HG02610 (cell line): Measurements from ENCODE around the gene NELFCD.

ENCODE experiments used
- ATAC-seq: cut with Tn5 transposase; IDR thresholded peaks from one replicate; pipeline ENCODE4 v1.9.1; 2021; ENCODE audit warnings: mild to moderate bottlenecking, moderate library complexity; ENCODE audit not compliant: unreplicated experiment

The NELFCD gene

DNA sequence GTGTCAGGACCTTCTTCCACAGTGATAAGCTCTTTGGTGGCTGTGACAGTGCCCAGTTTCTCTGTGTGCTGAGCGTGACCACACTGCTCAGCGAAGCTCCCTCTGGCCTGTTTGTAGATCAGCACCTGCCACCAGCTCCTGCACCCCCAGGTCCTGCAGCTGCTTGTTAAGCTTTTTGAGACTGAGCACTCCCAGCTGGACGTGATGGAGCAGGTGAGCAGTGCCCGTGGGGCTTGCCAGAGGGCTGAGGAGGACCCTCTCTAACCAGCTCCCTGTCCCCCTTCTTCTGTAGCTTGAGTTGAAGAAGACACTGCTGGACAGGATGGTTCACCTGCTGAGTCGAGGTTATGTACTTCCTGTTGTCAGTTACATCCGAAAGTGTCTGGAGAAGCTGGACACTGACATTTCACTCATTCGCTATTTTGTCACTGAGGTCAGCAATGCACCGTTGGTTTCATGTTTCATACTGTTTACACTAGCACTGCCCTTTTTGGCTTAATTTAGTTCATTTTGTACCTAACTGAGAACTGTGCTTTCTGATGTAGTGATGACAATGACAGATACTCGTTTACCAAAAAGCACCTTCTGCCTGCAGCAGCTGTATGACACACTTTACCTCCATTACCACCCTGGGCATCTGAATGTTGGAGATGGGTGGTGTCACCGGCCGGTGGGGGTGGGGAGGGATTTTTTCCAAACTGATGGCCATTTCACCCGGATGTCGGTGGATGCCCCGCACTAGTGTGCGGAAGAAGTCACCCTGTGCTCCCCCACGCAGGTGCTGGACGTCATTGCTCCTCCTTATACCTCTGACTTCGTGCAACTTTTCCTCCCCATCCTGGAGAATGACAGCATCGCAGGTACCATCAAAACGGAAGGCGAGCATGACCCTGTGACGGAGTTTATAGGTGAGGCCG is 12.5 kb downstream of the NELFCD start:
- no peak for ATAC-seq

GRCh38 chr20:58994390-58995159 is 13.5 kb downstream of the NELFCD start:
- ATAC-seq = no peak

GRCh38 chr20:58995461-58996225 is 14.6 kb downstream of the NELFCD start:
- ATAC-seq = no peak

DNA sequence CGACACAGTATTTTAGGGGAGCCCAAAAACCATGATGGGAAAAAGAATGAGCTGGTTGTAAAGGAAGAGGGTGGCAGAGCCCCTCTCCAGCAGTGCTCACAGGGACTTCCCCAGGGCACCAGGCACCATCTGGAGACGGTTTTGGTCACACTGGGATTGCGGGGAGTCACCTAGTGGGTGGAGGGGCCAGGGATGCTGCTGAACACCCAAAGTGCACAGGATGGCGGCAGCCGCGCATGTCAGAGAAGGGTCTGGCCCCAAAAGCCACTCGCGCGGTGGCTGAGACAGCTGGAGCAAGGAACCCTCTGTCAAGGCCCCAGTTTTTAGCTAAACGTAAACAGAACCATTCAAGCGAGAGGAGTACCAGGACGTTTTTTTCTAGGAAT is 15.2 kb downstream of the NELFCD start:
- no peak for ATAC-seq

DNA sequence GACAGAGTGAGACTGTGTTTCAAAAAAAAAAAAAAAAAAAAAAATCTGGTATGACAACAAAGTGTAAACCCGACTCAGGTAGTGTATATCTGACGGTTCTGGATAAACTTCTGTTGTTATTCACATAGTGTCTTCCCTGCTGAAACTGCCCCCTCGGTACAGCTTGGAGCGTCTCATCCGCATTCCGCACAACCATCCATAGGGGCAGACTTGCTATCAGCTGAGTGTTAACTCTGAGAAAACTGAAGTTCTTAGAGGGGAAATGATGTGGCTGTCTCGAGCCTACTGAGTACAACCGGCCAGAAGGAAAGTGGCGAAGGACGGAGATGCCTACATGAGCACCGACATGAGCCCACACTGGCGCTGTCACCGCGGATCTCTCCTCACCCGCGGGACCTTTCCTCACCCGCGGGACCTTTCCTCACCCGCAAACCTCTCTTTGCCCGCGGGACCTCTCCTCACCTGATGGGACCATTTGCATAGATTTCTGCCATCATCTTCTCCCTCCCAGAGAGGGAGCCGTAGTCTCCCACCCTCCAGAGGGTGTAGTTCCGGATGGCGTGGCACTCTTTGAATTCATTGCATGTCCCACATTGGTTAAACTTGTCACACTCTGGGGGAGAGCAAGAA is 16.2 kb downstream of the NELFCD start:
- ATAC-seq = no peak

- no peak for ATAC-seq
Observed at GRCh38 chr20:58998656-58999055, 17.6 kb downstream of the NELFCD start.

GRCh38 chr20:59000326-59000725 is 19.3 kb downstream of the NELFCD start:
- ATAC-seq = no peak

DNA sequence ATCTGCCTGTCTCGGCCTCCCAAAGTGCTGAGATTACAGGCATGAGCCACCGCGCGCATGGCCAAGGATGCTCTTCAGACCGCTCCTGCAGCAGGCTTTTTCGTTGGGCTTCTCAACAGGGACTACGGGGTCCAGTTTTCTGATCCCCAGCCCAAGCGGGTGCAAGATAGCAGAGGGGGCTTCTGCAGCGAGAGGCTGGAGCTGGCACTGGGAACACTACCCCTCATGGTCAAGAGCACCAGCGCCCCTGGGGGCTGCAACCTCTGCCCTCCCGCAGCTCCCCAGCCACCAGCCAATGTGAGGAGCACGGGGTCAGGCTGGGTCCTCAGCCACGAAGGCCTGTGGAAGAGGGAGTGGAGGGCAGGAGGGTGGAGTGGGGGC is 20.0 kb downstream of the NELFCD start:
- ATAC-seq = no peak

DNA sequence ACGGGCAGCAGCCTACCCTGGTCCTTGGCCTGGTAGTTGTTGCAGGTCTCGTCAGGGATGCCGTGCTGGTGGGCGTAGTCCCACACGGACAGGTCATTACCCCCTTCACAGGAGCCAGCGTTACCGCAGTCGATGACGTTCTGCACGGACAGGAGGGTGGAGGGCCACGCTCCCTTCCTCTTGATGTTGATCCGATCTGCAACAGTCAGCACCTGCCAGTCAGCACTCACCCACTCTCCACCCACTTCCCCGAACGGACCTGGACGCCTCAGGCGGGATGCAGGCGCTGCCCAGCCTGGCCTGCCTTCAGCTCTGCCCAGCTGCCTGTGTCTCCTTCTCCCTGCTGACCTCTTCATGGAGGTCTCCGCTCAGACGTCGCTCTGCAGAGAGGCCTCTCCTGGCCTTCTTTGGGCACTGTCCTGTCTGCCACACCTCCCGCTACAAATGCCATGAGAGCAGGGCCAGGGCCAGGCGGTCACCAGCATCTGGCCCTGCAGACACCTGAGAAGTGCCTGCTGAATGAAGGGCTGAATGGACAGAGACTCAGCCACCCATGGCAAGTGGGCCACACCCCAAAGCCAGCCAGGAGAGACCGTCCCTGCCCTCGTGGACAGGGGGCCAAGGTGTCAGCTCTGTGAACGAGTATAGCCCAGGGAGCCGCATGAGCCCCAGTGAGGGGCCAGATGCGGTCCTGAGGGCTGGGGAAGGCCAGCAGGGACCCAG is 20.6 kb downstream of the NELFCD start:
- ATAC-seq = no peak

GRCh38 chr20:59002388-59002787 is 21.3 kb downstream of the NELFCD start:
- ATAC-seq = no peak

- no peak for ATAC-seq
Observed at GRCh38 chr20:59002874-59003399, 21.9 kb downstream of the NELFCD start.

GRCh38 chr20:59003836-59004492 is 22.9 kb downstream of the NELFCD start:
- no peak for ATAC-seq

DNA sequence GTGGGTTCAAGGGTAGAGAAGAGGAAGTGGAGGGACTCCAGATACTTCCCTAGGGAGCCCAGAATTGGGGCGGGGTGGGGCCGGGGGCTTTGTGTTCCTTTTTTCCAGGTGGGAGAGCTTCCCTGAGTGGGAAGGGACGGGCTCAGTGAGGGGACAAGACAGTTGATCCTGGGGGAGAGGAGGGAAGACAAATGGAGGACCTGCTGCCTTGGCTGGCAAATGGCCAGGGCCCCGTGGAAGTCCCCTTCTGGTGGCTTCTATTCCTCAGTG is 23.4 kb downstream of the NELFCD start:
- ATAC-seq = no peak

- peak; percentile 43 for ATAC-seq
Observed at GRCh38 chr20:59004763-59005522, 23.9 kb downstream of the NELFCD start.

GRCh38 chr20:59005523-59006166 is 24.6 kb downstream of the NELFCD start:
- ATAC-seq = no peak

DNA sequence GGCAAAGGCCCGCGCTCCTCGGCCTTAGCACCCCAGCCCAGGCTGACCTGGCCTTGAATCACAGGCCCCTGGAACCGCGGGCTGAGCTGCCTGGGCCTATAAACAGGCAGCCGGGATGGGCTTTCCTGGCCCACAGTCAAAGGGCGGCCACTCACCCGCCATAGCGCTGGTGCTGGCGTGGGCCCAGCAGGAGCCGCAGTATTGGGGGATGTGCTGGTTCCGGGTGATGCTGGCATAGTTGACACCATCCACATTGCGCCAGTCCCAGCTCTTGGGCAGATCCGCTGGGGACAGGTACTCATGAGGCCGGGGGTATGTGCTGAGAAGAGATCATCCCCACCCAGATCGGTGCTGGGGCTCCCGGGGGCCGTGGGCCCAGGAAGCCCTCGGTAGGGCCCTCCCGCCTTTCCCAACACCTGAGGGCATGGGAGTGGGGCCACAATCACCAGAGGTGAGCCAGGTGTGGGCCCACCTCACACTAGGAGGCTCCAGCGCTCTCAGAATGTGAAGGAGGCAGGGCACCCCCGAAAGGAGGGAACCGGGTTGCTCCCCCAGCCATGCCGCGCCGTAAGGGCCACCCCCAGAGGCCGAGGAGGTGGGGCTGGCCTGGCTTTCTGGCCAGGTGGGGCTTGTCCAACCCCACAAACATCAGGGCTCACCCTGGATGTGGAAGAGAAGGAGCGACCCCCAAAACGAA is 25.3 kb downstream of the NELFCD start:
- no peak for ATAC-seq

DNA sequence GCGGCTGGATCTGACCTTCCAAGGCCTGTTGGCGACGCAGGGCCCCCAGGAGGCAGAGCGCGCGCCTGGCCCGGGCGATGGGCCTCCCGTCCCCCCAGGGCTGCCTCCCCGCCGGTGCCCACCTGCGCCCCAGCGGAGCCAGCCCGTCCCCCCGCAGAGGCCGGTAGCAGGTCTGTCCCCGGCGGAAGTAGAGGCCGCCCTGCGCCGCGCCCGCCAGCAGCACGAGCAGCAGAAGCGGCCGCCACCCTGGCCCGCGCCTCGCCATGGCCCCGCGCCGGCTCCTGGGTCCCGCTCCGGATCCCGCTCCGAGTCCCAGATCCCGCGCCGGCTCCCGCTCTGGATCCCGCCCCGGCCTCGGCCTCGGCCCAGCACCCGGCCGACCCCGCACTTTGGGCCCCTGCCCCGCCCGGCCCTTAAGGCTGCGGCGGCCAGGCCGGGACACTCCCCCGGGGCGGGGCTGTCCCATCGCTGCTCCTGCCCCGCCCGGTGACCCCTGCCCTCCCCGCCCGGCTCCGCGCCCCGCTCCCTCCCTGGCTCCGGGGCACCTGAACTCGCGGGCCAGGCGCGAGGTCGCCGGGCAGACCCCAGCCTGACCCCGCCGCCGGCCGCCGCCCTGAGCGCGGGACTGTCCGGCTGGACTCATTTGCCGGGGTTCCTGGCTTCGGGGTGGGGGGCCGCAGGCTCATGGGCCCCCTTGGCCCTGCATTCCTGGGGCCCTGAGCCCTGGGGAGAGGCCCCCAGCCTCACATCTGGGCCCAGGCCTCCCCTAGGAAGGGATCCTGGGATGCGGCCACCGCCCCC is 26.0 kb downstream of the NELFCD start, which contains the start of gene CTSZ:
Gene CTSZ, minus strand, starts transcription at position 391 of the 801 bp plus-strand sequence. Its CDS starts 126 bp downstream, at position 265.
- peak; percentile 18 for ATAC-seq
